Renal pelvis (tissue), 4 donors: ENCODE data around the gene LY86. TPM values are rescaled to one million over a fixed set of nuclear protein-coding genes. Genes with fewer than 3 reads are reported as not detected.

Experiments used
- DNase-seq: peaks from one replicate; pipeline ENCODE4 v3.0.0-alpha.2; 2013
- polyA plus RNA-seq, 3 donors: library from polyadenylated mRNA; unstranded; fragments of 120-200 nt; gene quantifications; one replicate each; pipeline ENCODE4 v1.2.1, GENCODE V29; 2013; ENCODE audit not compliant: insufficient read length in 3 of 3

Gene LY86
- polyA plus RNA-seq, 3 donors = 0.95 to 1.6 (median 1.1) TPM

- DNase-seq = no peak
These were observed 19.3 kb upstream of the LY86 start for GRCh38 chr6:6569096-6569810.

- no peak for DNase-seq
These were observed 18.7 kb upstream of the LY86 start for GRCh38 chr6:6569811-6570164.

DNA sequence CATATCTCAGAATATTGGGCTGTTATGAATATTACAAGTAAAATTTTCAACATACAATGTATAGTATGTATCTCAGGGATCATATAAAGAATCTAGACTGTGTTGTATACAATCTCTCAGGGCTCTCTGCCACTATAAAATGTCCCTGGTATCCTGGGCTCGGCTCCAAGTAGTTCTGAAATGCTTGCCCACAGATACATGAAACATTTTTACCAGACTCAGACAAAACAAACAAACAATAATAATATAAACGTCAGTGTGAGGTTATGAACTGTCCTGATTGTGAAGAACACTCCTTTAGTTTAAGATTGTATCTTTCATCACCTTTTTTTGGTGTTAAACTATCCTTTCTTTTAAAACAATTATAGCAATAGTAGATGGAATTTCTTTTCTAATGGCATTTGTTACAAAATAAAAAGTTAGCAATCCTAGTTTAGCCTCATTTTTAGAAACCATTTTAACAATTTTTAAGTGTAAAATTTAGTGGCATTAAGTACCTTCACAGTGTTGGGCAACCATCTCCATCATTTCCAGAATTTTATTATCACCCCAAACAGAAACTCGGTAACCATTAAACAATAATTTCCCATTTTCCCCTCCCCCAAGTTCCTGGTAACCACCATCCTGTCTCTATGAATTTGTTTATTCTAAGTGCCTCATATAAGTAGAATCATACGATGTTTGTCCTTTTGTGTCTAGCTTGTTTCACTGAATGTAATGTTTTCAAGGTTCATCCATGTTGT lies 17.4 kb upstream of the LY86 start:
- DNase-seq = no peak

DNA sequence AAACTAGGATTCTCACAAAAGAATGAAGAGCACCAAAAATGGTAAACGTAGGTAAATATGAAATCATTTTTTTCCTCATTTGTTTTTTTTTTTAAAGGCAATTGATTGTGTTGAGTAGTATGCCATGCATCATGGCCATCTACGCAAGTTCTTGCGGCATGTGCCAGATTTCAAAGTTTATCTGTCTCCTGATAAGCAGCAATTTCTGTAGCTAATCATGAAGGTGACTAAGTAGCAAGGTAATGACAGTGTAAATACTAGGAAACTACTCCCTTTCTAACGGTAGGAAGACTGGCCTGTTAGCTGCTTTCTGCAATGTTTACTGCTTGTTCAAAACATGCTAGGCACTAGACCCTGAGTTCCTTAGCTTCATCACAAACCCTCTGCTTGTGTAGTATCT lies 13.4 kb upstream of the LY86 start:
- DNase-seq = no peak

- DNase-seq = no peak
These were observed 10.8 kb upstream of the LY86 start for GRCh38 chr6:6577735-6578134.

DNA sequence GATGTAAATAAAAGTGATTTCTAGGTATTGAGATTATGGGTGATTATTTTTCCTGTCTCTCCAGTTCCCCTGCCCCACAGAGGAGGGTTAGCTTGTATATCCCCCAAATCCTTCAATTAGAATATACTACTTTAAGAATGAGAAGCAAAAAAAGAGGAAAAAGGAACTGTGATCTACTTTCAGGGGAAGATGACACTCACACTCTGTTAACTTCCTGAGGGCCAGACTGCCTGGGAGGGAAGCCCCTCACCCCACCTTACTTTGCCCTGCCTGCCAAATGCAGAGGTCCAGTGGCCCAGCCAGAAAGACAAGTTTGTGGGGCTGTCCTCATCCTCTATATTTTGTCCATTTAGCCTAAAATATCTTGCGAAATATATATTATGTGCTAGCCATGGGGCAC lies 9.2 kb upstream of the LY86 start:
- no peak for DNase-seq

GRCh38 chr6:6580225-6580856 lies 8.2 kb upstream of the LY86 start:
- no peak for DNase-seq

- DNase-seq = no peak
These were observed 7.5 kb upstream of the LY86 start for GRCh38 chr6:6581054-6581453.

- DNase-seq = no peak
These were observed 6.4 kb upstream of the LY86 start for GRCh38 chr6:6582131-6582530.

DNA sequence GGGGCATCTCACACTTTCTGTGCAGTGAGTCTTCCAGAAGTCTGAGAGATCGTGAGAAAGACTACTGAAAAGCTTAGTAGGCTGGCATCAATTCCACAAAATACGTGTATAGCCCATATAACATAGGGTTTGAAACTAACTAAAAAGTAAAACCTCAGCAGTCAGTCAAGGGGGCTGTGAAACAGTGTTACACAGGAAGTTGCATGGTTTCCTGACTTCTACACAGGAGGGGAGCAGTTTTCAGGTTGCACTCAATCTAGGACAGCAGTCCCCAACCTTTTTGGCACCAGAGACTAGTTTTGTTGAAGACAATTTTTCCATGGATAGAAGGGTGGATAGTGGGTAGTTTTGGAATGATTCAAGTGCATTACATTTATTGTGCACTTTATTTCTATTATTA lies 4.7 kb upstream of the LY86 start:
- DNase-seq = no peak

- DNase-seq = no peak
These were observed 4.1 kb upstream of the LY86 start for GRCh38 chr6:6584310-6585002.

DNA sequence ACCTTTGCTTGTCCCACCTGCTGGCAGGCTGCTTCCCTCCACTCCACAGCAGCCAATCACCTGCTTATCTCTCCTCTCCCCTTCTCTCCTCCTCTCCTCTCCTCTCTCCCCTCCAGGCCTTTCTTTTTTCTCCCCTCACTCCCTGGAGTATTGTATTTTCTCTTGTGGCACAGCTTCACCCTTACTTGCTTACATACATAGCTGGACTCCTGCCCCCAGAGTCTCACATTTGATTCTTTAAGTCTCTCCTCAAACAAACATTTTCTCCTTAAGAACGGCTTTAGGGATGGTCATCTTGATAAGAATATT lies 3.6 kb upstream of the LY86 start:
- DNase-seq = no peak

GRCh38 chr6:6586167-6586566 lies 2.4 kb upstream of the LY86 start:
- no peak for DNase-seq

DNA sequence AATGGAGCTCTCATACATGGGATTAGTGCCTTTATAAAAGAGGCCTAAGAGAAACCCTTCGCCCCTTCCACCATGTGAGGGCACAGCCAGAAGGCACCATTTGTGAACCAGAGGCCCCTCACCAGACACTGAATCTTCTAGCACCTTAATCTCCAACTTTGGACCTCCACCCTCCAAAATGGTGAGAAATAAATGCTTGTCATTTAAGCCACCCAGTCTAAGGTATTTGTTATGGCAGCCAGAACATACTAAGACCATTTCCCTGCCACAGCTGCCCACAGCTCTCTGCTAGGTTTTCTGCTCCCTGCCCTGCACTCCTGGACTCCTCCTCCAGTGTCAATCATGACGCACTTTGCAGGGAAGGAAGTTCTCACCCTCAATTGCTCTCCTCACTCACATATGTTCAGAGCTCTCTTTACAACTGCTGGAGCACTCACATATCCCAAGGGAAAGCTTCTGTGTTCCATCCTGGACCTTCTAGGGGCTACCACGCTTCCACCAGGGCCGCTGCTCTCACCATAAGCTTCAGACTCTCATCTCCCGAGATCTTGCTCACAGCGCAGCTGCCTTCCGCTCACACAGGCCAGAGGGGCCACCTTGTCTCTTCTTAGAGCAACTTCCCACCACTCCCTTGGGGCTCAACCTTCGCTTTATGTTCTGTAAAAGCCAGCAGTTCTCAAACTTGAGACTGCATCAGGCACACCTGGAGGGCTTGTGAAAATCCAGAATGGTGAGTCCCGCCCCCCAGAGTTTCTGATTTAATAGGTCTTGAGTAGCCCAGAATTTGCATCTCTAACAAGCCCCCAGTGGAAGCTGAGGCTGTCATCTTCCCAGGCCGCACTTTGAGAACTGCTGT lies 1.6 kb upstream of the LY86 start:
- DNase-seq = no peak

- no peak for DNase-seq
These were observed 840 bp upstream of the LY86 start for GRCh38 chr6:6587696-6588063.

DNA sequence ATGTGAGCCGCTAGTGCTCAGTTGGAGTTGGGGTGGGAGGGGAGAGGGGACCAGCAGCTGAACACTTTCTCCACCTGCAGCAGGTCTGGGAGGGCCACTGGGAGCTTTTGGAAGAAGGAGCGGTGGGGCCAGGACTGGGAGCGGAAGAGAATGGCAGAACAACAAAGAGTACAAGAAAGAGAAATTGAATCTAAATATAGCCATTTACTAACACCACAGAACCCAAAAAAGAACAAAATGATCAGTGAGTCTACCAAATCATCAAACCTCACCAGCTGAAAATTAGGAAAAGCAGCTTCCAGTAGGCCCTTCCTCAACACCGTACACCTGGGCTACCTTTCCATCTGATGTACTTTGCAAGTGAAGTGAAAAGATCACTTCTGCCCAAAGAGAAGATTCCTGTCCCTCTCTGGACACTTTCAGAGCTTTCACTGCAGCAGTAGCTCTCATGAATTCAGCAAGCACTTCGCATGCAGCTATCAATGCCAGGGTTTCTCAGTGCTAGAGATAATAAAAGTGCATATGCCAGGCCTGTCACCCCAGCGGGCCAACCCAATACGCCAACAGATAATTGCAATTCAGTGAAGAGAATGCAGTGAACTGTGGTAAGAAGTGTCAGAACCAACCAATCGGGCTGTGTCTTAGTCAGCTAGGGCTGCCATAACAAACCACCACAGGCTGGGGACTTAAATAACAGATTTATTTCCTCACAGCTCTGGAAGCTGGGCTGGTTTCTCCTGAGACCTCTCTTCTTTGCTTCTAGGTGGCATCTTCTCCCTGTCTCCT lies 597 bp downstream of the LY86 start:
- DNase-seq = no peak

GRCh38 chr6:6590530-6590929 lies 2.0 kb downstream of the LY86 start:
- DNase-seq = no peak

DNA sequence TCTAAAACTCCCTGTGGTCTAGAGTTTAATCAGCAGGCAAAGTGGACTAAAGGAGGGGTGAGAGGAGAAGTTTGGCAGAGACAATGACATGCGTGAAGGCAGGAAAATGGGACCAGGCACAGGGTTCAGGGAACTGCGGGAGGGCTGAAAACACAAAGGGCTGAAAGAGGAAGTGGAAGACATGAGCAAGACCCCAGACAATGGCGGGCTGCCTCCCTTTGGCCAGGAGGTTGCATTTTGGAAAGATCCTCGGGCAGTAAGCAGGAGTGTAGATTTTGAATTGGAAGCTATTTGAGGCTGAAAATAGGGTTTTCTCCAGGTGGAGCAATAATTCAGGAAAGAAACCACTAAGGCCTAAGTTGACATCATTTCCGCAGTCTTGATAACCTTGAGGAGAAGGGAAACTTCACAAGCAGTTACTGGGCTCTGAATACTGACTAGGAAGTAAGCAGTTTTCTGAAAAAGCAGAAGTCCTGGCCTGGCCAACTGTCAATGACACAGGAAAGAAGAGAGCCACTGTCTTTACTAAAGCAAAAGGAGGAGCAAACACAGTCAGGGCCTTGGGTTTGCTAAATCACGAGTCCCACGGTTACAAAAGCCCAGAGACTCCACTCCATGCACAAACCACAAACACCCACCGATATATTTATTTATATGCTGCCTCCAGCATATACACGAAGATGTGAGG lies 3.4 kb downstream of the LY86 start:
- DNase-seq = no peak

DNA sequence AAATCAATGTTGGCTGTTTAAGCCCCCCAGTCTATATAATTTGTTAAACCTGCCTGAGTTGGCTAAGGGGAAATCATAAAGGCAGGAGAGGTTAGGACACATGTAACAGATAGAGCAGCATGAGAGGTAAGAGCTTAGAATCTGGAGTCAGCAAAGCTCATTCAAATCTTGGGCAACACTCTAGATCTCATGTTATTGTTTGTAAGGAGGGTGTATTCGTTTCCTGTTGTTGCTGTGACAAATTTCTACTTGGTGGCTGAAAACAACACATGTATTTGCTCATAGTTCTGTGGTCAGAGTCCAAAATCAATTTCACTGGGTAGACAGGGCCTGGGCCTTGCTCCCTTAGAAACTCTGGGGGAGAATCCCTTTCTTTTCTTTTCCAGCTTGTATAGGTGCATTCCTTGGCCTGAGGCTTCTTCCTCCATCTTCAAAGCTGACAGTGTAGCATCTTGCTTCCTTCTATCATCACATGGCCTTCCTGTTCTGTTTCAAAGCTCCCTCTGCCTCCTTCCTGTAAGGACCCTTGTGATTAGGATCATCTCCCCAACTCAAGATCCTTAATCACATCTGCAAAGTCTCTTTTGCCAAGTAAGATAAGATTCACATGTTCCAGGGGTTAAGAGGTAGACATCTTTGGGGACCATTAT lies 4.4 kb downstream of the LY86 start:
- DNase-seq = no peak

GRCh38 chr6:6593867-6594468 lies 5.4 kb downstream of the LY86 start:
- DNase-seq = no peak
